NCI-H2171 treated with DMSO at 0.1 percent for 48 hours (cell line): ENCODE results near the gene PGBD2.
"Not testable (repeated sequence)": the region's sequence is repeated elsewhere in the genome, so short reads cannot be mapped to it uniquely, and the experiment has no call there.

ENCODE experiments used
- DNase-seq: peaks from one replicate; lab custom pipeline; 2025; lab: John Stamatoyannopoulos, UW

Gene PGBD2

GRCh38 chr1:248927283-248927682 lies 21.2 kb downstream of the PGBD2 start:
- DNase-seq = not testable (repeated sequence)

GRCh38 chr1:248928122-248928521 lies 22.1 kb downstream of the PGBD2 start:
- DNase-seq = not testable (repeated sequence)

- DNase-seq = not testable (repeated sequence)
Observed at GRCh38 chr1:248930037-248930436, 24.0 kb downstream of the PGBD2 start.

- not testable (repeated sequence) for DNase-seq
Observed at GRCh38 chr1:248938173-248938809, 32.3 kb downstream of the PGBD2 start.

GRCh38 chr1:248944134-248944999 lies 38.3 kb downstream of the PGBD2 start:
- DNase-seq = not testable (repeated sequence)

GRCh38 chr1:248945000-248945423 lies 39.0 kb downstream of the PGBD2 start:
- DNase-seq = not testable (repeated sequence)

- not testable (repeated sequence) for DNase-seq
Observed at GRCh38 chr1:248945453-248945852, 39.4 kb downstream of the PGBD2 start.

- not testable (repeated sequence) for DNase-seq
Observed at GRCh38 chr1:248945856-248946416, 39.9 kb downstream of the PGBD2 start.
